ENCODE measurements around the gene NPR3. TPM values are rescaled to one million over a fixed set of nuclear protein-coding genes. Genes with fewer than 3 reads are reported as not detected.

NPR3 gene
- total RNA-seq, 3 donors from 2014 or later = 1.9 to 44.2 (median 2.0) TPM

DNA sequence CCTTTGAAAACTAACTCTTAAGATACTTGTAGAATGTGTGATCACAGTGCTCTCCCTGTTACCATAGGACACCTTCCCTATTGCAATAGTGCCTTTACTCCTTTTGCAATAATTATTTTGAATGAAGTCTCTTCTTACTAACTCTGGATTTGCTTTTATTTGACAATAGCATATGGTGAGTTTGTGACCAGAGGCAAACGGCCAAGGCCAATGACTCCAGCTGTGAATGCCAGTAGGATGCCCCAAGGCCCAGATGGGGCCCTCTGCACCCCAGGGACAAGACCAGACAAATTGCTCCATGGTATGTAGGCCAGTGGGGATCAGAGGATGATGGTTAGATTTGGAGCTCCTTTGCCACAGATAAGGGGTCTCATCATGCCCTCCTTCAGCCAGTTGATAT, 116.9 kb downstream of the NPR3 start:
- Histone ChIP-seq H3K27ac (no peak overlapping the region), H3K4me3 (no peak overlapping the region), H3K27me3 (no peaks in the 10 kb centered on the region), H3K4me1 (no peaks in the 10 kb centered on the region), H3K36me3 (no peaks in the 10 kb centered on the region), H3K9me3 (no peaks in the 10 kb centered on the region)
- intact Hi-C loops (cut with DNase I; ENCODE audit: low total_unique reads) = no loop called here
- TF ChIP-seq, protein P1, sequence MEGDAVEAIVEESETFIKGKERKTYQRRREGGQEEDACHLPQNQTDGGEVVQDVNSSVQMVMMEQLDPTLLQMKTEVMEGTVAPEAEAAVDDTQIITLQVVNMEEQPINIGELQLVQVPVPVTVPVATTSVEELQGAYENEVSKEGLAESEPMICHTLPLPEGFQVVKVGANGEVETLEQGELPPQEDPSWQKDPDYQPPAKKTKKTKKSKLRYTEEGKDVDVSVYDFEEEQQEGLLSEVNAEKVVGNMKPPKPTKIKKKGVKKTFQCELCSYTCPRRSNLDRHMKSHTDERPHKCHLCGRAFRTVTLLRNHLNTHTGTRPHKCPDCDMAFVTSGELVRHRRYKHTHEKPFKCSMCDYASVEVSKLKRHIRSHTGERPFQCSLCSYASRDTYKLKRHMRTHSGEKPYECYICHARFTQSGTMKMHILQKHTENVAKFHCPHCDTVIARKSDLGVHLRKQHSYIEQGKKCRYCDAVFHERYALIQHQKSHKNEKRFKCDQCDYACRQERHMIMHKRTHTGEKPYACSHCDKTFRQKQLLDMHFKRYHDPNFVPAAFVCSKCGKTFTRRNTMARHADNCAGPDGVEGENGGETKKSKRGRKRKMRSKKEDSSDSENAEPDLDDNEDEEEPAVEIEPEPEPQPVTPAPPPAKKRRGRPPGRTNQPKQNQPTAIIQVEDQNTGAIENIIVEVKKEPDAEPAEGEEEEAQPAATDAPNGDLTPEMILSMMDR (IDR thresholded peaks at IDR 0.05) = no peak
- TF ChIP-seq POLR2A (IDR thresholded peaks at IDR 0.05) (no peak), POLR2AphosphoS5 (IDR thresholded peaks at IDR 0.05) (no peak)
- DNase-seq (ENCODE audit: low spot score in 2 of 2) = no peak

DNA sequence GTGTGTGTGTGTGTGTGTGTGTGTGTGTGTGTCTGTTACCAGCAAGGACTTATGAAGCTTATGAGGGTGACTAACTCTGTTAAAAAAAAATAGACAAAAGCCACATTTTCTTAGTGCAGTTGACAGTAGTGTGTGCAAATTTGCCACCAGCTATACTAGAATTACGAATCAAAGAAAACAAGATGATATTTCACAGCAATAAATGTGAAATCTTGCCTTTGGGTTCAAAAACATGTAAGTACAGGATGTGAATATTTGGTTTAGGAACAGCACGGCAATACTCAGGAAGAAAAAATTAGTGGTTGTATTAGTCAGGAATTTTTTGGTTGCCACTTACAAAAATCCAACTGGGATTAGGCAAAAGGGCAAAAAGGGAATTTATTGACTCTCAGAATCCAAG, 117.4 kb downstream of the NPR3 start:
- H3K36me3 ChIP-seq = no peaks in the 10 kb centered on the region
- H3K4me3 ChIP-seq = no peak overlapping the region
- intact Hi-C loops (cut with DNase I; ENCODE audit: low total_unique reads) = no loop called here
- H3K27me3 ChIP-seq = no peaks in the 10 kb centered on the region
- H3K4me1 ChIP-seq = no peaks in the 10 kb centered on the region
- H3K9me3 ChIP-seq = no peaks in the 10 kb centered on the region
- TF ChIP-seq POLR2A (IDR thresholded peaks at IDR 0.05) (no peak), POLR2AphosphoS5 (IDR thresholded peaks at IDR 0.05) (no peak)
- TF ChIP-seq, protein P1 (IDR thresholded peaks at IDR 0.05) = no peak
- H3K27ac ChIP-seq = no peak overlapping the region
- no peak for DNase-seq (ENCODE audit: low spot score in 2 of 2)

DNA sequence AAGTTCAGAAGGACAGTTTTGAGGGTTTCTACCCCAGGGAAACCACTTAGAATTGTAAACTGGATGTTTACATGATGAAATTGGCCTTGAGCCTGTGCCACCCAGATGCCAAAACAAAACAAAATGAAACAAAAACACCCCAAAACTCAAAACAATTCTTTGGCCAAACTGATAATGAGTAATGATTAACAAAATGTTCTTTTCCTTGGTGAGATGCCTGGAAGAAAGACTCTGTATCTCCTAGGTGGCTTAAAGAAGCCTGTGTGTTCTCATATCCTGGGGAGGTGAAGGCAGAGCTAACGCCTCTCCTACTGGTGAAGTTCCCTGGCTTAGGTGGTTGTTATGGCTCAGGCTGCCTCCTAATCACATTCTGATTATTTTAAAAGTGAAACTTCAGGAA, 120.5 kb downstream of the NPR3 start:
- Histone ChIP-seq H3K4me1 (no peaks in the 10 kb centered on the region), H3K36me3 (no peaks in the 10 kb centered on the region), H3K27ac (no peak overlapping the region), H3K27me3 (no peaks in the 10 kb centered on the region), H3K4me3 (no peak overlapping the region), H3K9me3 (no peaks in the 10 kb centered on the region)
- TF ChIP-seq, protein P1 (IDR thresholded peaks at IDR 0.05) = no peak
- TF ChIP-seq POLR2A (IDR thresholded peaks at IDR 0.05) = no peak
- no peak for TF ChIP-seq POLR2AphosphoS5 (IDR thresholded peaks at IDR 0.05)
- intact Hi-C loops (cut with DNase I; ENCODE audit: low total_unique reads) = no loop called here
- no peak for DNase-seq (ENCODE audit: low spot score in 2 of 2)

DNA sequence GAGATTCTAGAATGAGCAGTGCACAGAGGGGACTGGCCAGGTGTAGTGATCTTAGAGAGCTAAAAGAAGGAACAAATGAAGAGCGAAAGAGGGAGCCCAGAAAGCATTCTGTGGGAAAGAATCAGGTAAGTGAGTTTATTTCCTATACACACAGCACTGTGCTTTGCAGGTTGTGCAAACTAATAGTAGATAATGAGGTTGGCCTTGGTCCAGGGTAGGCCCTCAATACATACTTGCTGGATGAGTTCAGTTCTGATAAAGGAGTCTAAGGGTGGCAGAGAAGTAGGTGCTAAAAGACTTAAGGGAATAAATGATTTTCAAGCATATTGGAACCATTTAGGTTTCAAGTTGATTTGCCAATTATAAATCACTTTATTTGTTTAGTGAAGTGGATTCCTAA, 122.0 kb downstream of the NPR3 start:
- H3K36me3 ChIP-seq = no peaks in the 10 kb centered on the region
- H3K9me3 ChIP-seq = no peaks in the 10 kb centered on the region
- intact Hi-C loops (cut with DNase I; ENCODE audit: low total_unique reads) = no loop called here
- no peak overlapping the region for H3K4me3 ChIP-seq
- H3K27ac ChIP-seq = no peak overlapping the region
- no peaks in the 10 kb centered on the region for H3K27me3 ChIP-seq
- no peaks in the 10 kb centered on the region for H3K4me1 ChIP-seq
- DNase-seq (ENCODE audit: low spot score in 2 of 2) = no peak
- TF ChIP-seq, protein P1 (IDR thresholded peaks at IDR 0.05) = no peak
- TF ChIP-seq POLR2AphosphoS5 (IDR thresholded peaks at IDR 0.05) (no peak), POLR2A (IDR thresholded peaks at IDR 0.05) (no peak)

DNA sequence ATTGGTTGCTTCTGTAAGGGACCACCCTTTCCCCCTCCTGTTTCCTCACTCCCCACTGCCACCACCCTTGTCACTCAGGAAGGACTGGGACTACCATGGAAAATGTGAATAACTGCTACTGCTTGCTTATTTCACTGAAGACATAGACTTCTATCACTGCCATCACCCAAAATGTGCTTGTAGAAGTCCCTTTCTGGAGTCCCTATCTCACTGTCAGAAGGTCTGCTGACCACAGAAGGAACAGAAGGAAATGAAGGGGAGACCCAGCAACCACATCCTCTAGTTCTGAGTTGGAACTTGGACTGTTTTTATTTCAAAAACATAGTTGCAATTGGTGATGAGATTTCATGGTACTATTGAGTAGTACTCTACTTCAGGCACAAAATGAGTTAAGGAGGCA, 122.5 kb downstream of the NPR3 start:
- no peak for TF ChIP-seq POLR2AphosphoS5 (IDR thresholded peaks at IDR 0.05)
- TF ChIP-seq, protein P1 (IDR thresholded peaks at IDR 0.05) = no peak
- intact Hi-C loops (cut with DNase I; ENCODE audit: low total_unique reads) = no loop called here
- Histone ChIP-seq H3K9me3 (no peaks in the 10 kb centered on the region), H3K4me1 (no peaks in the 10 kb centered on the region), H3K4me3 (no peak overlapping the region), H3K36me3 (no peaks in the 10 kb centered on the region), H3K27me3 (no peaks in the 10 kb centered on the region), H3K27ac (no peak overlapping the region)
- no peak for DNase-seq (ENCODE audit: low spot score in 2 of 2)

Data from breast epithelium (tissue), 4 donors.